ENCODE data around the gene TRPC4.

DNA sequence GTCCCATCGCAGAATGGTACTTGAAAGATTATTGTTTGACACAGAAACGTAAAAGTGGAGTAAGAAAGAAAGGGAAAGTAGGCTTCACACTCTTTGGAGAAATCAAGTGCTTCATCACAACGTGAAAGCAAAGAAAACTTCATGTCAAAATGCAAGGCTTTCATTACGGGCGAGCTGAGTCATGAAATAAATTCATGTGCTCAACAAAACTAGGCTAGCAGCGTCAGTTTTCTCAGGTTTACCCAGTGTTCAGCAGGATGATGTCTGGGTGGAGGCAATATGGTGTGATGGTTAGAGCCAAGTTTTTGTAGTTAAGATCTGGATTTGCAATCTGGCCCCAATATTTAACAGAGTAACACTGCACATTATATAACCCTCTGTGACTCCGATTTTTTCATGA is 128.0 kb downstream of the TRPC4 start:
- TF ChIP-seq, protein P1, sequence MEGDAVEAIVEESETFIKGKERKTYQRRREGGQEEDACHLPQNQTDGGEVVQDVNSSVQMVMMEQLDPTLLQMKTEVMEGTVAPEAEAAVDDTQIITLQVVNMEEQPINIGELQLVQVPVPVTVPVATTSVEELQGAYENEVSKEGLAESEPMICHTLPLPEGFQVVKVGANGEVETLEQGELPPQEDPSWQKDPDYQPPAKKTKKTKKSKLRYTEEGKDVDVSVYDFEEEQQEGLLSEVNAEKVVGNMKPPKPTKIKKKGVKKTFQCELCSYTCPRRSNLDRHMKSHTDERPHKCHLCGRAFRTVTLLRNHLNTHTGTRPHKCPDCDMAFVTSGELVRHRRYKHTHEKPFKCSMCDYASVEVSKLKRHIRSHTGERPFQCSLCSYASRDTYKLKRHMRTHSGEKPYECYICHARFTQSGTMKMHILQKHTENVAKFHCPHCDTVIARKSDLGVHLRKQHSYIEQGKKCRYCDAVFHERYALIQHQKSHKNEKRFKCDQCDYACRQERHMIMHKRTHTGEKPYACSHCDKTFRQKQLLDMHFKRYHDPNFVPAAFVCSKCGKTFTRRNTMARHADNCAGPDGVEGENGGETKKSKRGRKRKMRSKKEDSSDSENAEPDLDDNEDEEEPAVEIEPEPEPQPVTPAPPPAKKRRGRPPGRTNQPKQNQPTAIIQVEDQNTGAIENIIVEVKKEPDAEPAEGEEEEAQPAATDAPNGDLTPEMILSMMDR (IDR thresholded peaks at IDR 0.05; ENCODE audit: low read depth, low read length): no peak
- no peak for TF ChIP-seq POLR2A (IDR thresholded peaks at IDR 0.05; ENCODE audit: extremely low read depth, insufficient read length)
